ENCODE measurements around the gene SLC47A1. TPM values are rescaled to one million over a fixed set of nuclear protein-coding genes. Genes with fewer than 3 reads are reported as not detected.
"Not testable (repeated sequence)": the region's sequence is repeated elsewhere in the genome, so short reads cannot be mapped to it uniquely, and the experiment has no call there.

SLC47A1 gene
- total RNA-seq, 1 donor from 2014 or later, result 0.64 TPM

GRCh38 chr17:19507775-19508576 is 25.7 kb upstream of the SLC47A1 start:
- H3K4me1 ChIP-seq, result peaks cover 0 to 6% of the 10 kb centered on the region in 2 donors
- peak; percentile 49 to 95 for DNase-seq (ENCODE audit: low spot score in 2 of 2)
- H3K27ac ChIP-seq, result peak overlapping the region; percentile 97 to 98
- no peak for TF ChIP-seq CTCF (IDR thresholded peaks at IDR 0.05)
- no peaks in the 10 kb centered on the region for H3K27me3 ChIP-seq
- H3K4me3 ChIP-seq, result peak overlapping the region; percentile 83 to 87
- H3K9me3 ChIP-seq, result no peaks in the 10 kb centered on the region
- no peaks in the 10 kb centered on the region for H3K36me3 ChIP-seq
- intact Hi-C loops (cut with DNase I), result loop anchor here (1.0 to 2.0 kb wide), 3 partner anchors 59 to 140 kb away; partner anchors contain the start of genes ALDH3A2 and MAPK7

- DNase-seq (ENCODE audit: low spot score in 2 of 2), result no peak
- no peaks in the 10 kb centered on the region for H3K36me3 ChIP-seq
- H3K27ac ChIP-seq, result peak overlapping the region; percentile 97 to 98
- intact Hi-C loops (cut with DNase I), result no loop called here
- H3K4me1 ChIP-seq, result peaks cover 0 to 12% of the 10 kb centered on the region in 2 donors
- no peaks in the 10 kb centered on the region for H3K9me3 ChIP-seq
- no peak for TF ChIP-seq CTCF (IDR thresholded peaks at IDR 0.05)
- no peaks in the 10 kb centered on the region for H3K27me3 ChIP-seq
- H3K4me3 ChIP-seq, result peak overlapping the region; percentile 83 to 87
Measured at GRCh38 chr17:19508577-19508867, 25.1 kb upstream of the SLC47A1 start.

- H3K9me3 ChIP-seq; H3K4me3 ChIP-seq; intact Hi-C loops (cut with DNase I); H3K36me3 ChIP-seq; H3K27me3 ChIP-seq; DNase-seq (ENCODE audit: low spot score in 2 of 2): not testable (repeated sequence)
- peak overlapping the region; percentile 97 to 98 for H3K27ac ChIP-seq
- peaks cover 0 to 16% of the 10 kb centered on the region in 2 donors for H3K4me1 ChIP-seq
Measured at GRCh38 chr17:19509281-19509852, 24.3 kb upstream of the SLC47A1 start.

- no peaks in the 10 kb centered on the region for H3K9me3 ChIP-seq
- peak overlapping the region; percentile 66 to 84 for H3K27ac ChIP-seq
- DNase-seq (ENCODE audit: low spot score in 2 of 2), result no peak
- H3K27me3 ChIP-seq, result no peaks in the 10 kb centered on the region
- no peak overlapping the region for H3K4me3 ChIP-seq
- intact Hi-C loops (cut with DNase I), result loop anchor here (5.0 kb wide), 1 partner anchor 241 kb away; no protein-coding TSS in a partner anchor
- no peaks in the 10 kb centered on the region for H3K36me3 ChIP-seq
- H3K4me1 ChIP-seq, result peaks cover 3 to 20% of the 10 kb centered on the region in 2 donors
- no peak for TF ChIP-seq CTCF (IDR thresholded peaks at IDR 0.05)
Measured at GRCh38 chr17:19510903-19511302, 22.8 kb upstream of the SLC47A1 start.

- H3K27ac ChIP-seq, result peak overlapping the region; percentile 84 to 88
Measured at GRCh38 chr17:19513897-19514488, 19.7 kb upstream of the SLC47A1 start.

More at GRCh38 chr17:19513897-19514488, 19.7 kb upstream of the SLC47A1 start:
- H3K9me3 ChIP-seq, result no peaks in the 10 kb centered on the region
- H3K36me3 ChIP-seq, result no peaks in the 10 kb centered on the region
- intact Hi-C loops (cut with DNase I), result loop anchor here (1.0 to 5.0 kb wide), 5 partner anchors 19 to 252 kb away; partner anchors contain the start of genes ALDH3A2, B9D1 and SLC47A1
- H3K4me1 ChIP-seq, result peaks cover 3 to 15% of the 10 kb centered on the region in 2 donors
- no peak overlapping the region for H3K4me3 ChIP-seq
- peak; percentile 92 to 93 (median 92) for TF ChIP-seq CTCF (IDR thresholded peaks at IDR 0.05)
- H3K27me3 ChIP-seq, result no peaks in the 10 kb centered on the region
- peak in 1 of 2 donors; percentile 86 for DNase-seq (ENCODE audit: low spot score in 2 of 2)

Measured in ascending aorta (tissue), 2 donors.